Measurements from ENCODE around the gene GPNMB. TPM values are rescaled to one million over a fixed set of nuclear protein-coding genes. Genes with fewer than 3 reads are reported as not detected.
"Not testable (repeated sequence)": the region's sequence is repeated elsewhere in the genome, so short reads cannot be mapped to it uniquely, and the experiment has no call there.

The GPNMB gene
- total RNA-seq, 2 experiments from 2014 or later = 0.21 to 0.29 TPM

- not testable (repeated sequence) for H3K27ac Mint-ChIP-seq; H3K27me3 Mint-ChIP-seq (ENCODE audit: low read depth); DNase-seq; ATAC-seq; H3K4me3 Mint-ChIP-seq; H3K9me3 Mint-ChIP-seq (ENCODE audit: insufficient read depth)
- CTCF ChIA-PET = interaction anchor here (1.1 to 2.1 kb wide), 6 partner anchors 12 to 151 kb away, joined by 3 to 5 read pairs (median 3); no protein-coding TSS in a partner anchor
- POLR2A ChIA-PET = interaction anchor here (1.0 kb wide), 1 partner anchor 13 kb away, joined by 3 read pairs; the partner anchor contains the start of gene MALSU1
- peaks cover 30% of the 10 kb centered on the region for H3K36me3 Mint-ChIP-seq (ENCODE audit: low read depth)
- H3K4me1 Mint-ChIP-seq (ENCODE audit: low read depth) = peaks cover 12% of the 10 kb centered on the region
Measured at GRCh38 chr7:23312141-23312540, 65.6 kb downstream of the GPNMB start.

GRCh38 chr7:23315366-23315765 lies 68.8 kb downstream of the GPNMB start:
- no peak for ATAC-seq
- Mint-ChIP-seq H3K4me1 (ENCODE audit: low read depth) (peaks cover 12% of the 10 kb centered on the region), H3K27me3 (ENCODE audit: low read depth) (no peaks in the 10 kb centered on the region), H3K9me3 (ENCODE audit: insufficient read depth) (no peaks in the 10 kb centered on the region), H3K36me3 (ENCODE audit: low read depth) (peaks cover 13% of the 10 kb centered on the region), H3K4me3 (no peak overlapping the region), H3K27ac (no peak overlapping the region)
- CTCF ChIA-PET = interaction anchor here (0.8 to 1.3 kb wide), 2 partner anchors 41 to 231 kb away, joined by 3 to 4 read pairs; no protein-coding TSS in a partner anchor
- POLR2A ChIA-PET = no interaction called here
- no peak for DNase-seq

Other genes starting within 250 kb of the GPNMB start
- gene HYCC1, start 232.6 kb upstream of the GPNMB start, total RNA-seq = 10 to 100 TPM; 74.2 to 79.6 TPM
- gene KLHL7, start 141.0 kb upstream of the GPNMB start, total RNA-seq = 10 to 100 TPM; 20.3 to 23.0 TPM
- gene NUP42, start 64.7 kb upstream of the GPNMB start, total RNA-seq = 10 to 100 TPM; 38.2 to 39.7 TPM
- gene MALSU1, start 52.6 kb downstream of the GPNMB start, total RNA-seq = 10 to 100 TPM; 53.3 to 55.0 TPM
- gene IGF2BP3, start 223.7 kb downstream of the GPNMB start, total RNA-seq = under 1 TPM; 0.52 to 0.55 TPM